Hepatocyte (in vitro differentiated cells): ENCODE measurements around the gene RGS13. TPM values are rescaled to one million over a fixed set of nuclear protein-coding genes. Genes with fewer than 3 reads are reported as not detected.

Experiments
- DNase-seq: peaks from one replicate; pipeline ENCODE4 v3.0.0-alpha.2; 2016; ENCODE audit warnings: low spot score
- H2AFZ ChIP-seq: fragments of 200-600 bp; sonication (generic); 2 replicates; pipeline ENCODE4 v1.6.0; 2016; ENCODE audit warnings: antibody characterized with exemption, mild to moderate bottlenecking
- H3K27ac ChIP-seq: fragments of 200-600 bp; sonication (generic); 2 replicates; pipeline ENCODE4 v1.5.1; 2016; ENCODE audit warnings: mild to moderate bottlenecking
- H3K27me3 ChIP-seq: fragments of 200-600 bp; sonication (generic); 2 replicates; pipeline ENCODE4 v1.6.1; 2016
- H3K36me3 ChIP-seq: fragments of 200-600 bp; sonication (generic); replicated peaks from 2 replicates; pipeline ENCODE4 v1.5.1; 2016; ENCODE audit warnings: low read depth; ENCODE audit not compliant: insufficient read depth
- H3K4me1 ChIP-seq: fragments of 200-600 bp; sonication (generic); 2 replicates; pipeline ENCODE4 v1.5.1; 2016; ENCODE audit warnings: mild to moderate bottlenecking, moderate library complexity; ENCODE audit not compliant: insufficient read depth
- H3K4me2 ChIP-seq: fragments of 200-600 bp; sonication (generic); 2 replicates; pipeline ENCODE4 v1.6.0; 2016
- H3K4me3 ChIP-seq: fragments of 200-600 bp; sonication (generic); 2 replicates; pipeline ENCODE4 v1.5.1; 2016; ENCODE audit warnings: mild to moderate bottlenecking
- H3K79me2 ChIP-seq: fragments of 200-600 bp; sonication (generic); 2 replicates; pipeline ENCODE4 v1.6.0; 2017; ENCODE audit warnings: mild to moderate bottlenecking
- H3K9me2 ChIP-seq: fragments of 200-600 bp; sonication (generic); replicated peaks from 2 replicates; pipeline ENCODE4 v1.6.0; 2017; ENCODE audit warnings: mild to moderate bottlenecking; ENCODE audit not compliant: insufficient read depth
- H3K9me3 ChIP-seq: fragments of 200-600 bp; sonication (generic); 2 replicates; pipeline ENCODE4 v1.5.1; 2016; ENCODE audit warnings: low read depth, mild to moderate bottlenecking
- H4K20me1 ChIP-seq: fragments of 200-600 bp; sonication (generic); 2 replicates; pipeline ENCODE4 v1.6.0; 2016; ENCODE audit warnings: mild to moderate bottlenecking; ENCODE audit not compliant: insufficient read depth, poor library complexity, severe bottlenecking
- CTCF ChIP-seq: fragments of 200-600 bp; sonication (generic); IDR thresholded peaks from 2 replicates; pipeline ENCODE4 v1.5.1; 2016; ENCODE audit warnings: antibody characterized with exemption, mild to moderate bottlenecking; ENCODE audit not compliant: poor library complexity
- EZH2 ChIP-seq: fragments of 200-600 bp; sonication (generic); IDR thresholded peaks from 2 replicates; pipeline ENCODE4 v1.6.1; 2016; ENCODE audit warnings: antibody characterized with exemption, mild to moderate bottlenecking, borderline replicate concordance
- EZH2phosphoT487 ChIP-seq: fragments of 200-600 bp; sonication (generic); IDR thresholded peaks from one replicate; pipeline ENCODE4 v1.6.1; 2018; ENCODE audit warnings: antibody characterized with exemption, mild to moderate bottlenecking, low read depth, moderate library complexity; ENCODE audit not compliant: unreplicated experiment, severe bottlenecking
- WGBS: methylation state at CpG from one replicate; pipeline ENCODE4 v1.1.6; 2016; ENCODE audit warnings: low lambda C conversion rate; ENCODE audit errors: missing lambda C conversion rate; 5-methylcytosine and 5-hydroxymethylcytosine counted together
- polyA plus RNA-seq: library from polyadenylated mRNA; unstranded; fragments of >200 nt; fragmentation: Nextera tagmentation; extraction: Ambion mirVana; gene quantifications from 2 replicates; pipeline ENCODE4 v1.2.1, GENCODE V29; 2016
- total RNA-seq: library from RNA; depleted of rRNA; stranded (reverse); fragments of >200 nt; gene quantifications from 2 replicates; pipeline ENCODE4 v1.2.3, GENCODE V29; 2014

Gene RGS13
- total and polyA plus RNA-seq, 2 experiments from 2014 or later, result 1.1 to 3.3 TPM

- Histone ChIP-seq H3K79me2 (no peaks in the 10 kb centered on the region), H4K20me1 (no peaks in the 10 kb centered on the region), H2AFZ (no peak overlapping the region), H3K4me3 (no peak overlapping the region), H3K27ac (no peak overlapping the region), H3K4me2 (no peak overlapping the region), H3K9me2 (no peaks in the 10 kb centered on the region), H3K9me3 (no peaks in the 10 kb centered on the region), H3K27me3 (no peaks in the 10 kb centered on the region), H3K4me1 (peaks cover 27% of the 10 kb centered on the region), H3K36me3 (no peaks in the 10 kb centered on the region)
- no peak for TF ChIP-seq EZH2phosphoT487
- TF ChIP-seq CTCF, result no peak
- TF ChIP-seq EZH2, result no peak
- 81% methylated on average over 2 of the region's 2 CpGs for WGBS
- DNase-seq, result no peak
These were observed 61.8 kb downstream of the RGS13 start for GRCh38 chr1:192697771-192698170.

DNA sequence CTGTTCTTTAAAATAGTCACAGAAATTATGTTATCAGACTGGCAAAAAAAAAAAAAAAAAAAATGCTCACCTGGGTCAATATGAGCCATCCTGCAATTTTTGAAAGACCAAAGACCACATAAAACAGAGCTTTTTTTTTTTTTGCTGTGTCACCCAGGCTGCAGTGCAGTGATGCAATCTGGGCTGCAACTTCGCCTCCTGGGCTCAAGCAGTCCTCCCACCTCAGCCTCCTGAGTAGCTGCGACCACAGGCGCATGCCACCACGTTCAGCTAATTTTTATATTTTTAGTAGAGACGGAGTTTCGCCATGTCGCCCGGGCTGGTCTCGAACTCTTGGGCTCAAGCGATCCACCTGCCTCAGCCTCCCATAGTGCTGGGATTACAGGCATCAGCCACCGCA, 62.8 kb downstream of the RGS13 start:
- H3K36me3 ChIP-seq, result no peaks in the 10 kb centered on the region
- no peaks in the 10 kb centered on the region for H3K9me2 ChIP-seq
- H3K27me3 ChIP-seq, result no peaks in the 10 kb centered on the region
- 97% methylated on average over 11 of the region's 11 CpGs for WGBS
- H4K20me1 ChIP-seq, result no peaks in the 10 kb centered on the region
- H3K27ac ChIP-seq, result no peak overlapping the region
- no peaks in the 10 kb centered on the region for H3K79me2 ChIP-seq
- H2AFZ ChIP-seq, result no peak overlapping the region
- TF ChIP-seq EZH2phosphoT487 (no peak), EZH2 (no peak), CTCF (no peak)
- no peak overlapping the region for H3K4me3 ChIP-seq
- DNase-seq, result no peak
- no peaks in the 10 kb centered on the region for H3K9me3 ChIP-seq
- H3K4me1 ChIP-seq, result peaks cover 28% of the 10 kb centered on the region
- H3K4me2 ChIP-seq, result no peak overlapping the region

- H3K4me3 ChIP-seq, result no peak overlapping the region
- DNase-seq, result peak; percentile 32
- H2AFZ ChIP-seq, result no peak overlapping the region
- H3K27ac ChIP-seq, result peak overlapping the region; percentile 73
- H3K27me3 ChIP-seq, result no peaks in the 10 kb centered on the region
- H3K9me2 ChIP-seq, result no peaks in the 10 kb centered on the region
- no peaks in the 10 kb centered on the region for H4K20me1 ChIP-seq
- no peaks in the 10 kb centered on the region for H3K79me2 ChIP-seq
- peaks cover 28% of the 10 kb centered on the region for H3K4me1 ChIP-seq
- no peak for TF ChIP-seq EZH2
- TF ChIP-seq CTCF, result no peak
- H3K36me3 ChIP-seq, result no peaks in the 10 kb centered on the region
- peak overlapping the region; percentile 29 for H3K4me2 ChIP-seq
- H3K9me3 ChIP-seq, result no peaks in the 10 kb centered on the region
These were observed 64.9 kb downstream of the RGS13 start for GRCh38 chr1:192700834-192701271.
